HG03039 (cell line): ENCODE results near the gene MYH7.
"Not testable (repeated sequence)": the region's sequence is repeated elsewhere in the genome, so short reads cannot be mapped to it uniquely, and the experiment has no call there.

Experiments
- ATAC-seq: cut with Tn5 transposase; IDR thresholded peaks from one replicate; pipeline ENCODE4 v1.9.1; 2021; ENCODE audit warnings: mild to moderate bottlenecking, moderate library complexity; ENCODE audit not compliant: unreplicated experiment

Gene MYH7

DNA sequence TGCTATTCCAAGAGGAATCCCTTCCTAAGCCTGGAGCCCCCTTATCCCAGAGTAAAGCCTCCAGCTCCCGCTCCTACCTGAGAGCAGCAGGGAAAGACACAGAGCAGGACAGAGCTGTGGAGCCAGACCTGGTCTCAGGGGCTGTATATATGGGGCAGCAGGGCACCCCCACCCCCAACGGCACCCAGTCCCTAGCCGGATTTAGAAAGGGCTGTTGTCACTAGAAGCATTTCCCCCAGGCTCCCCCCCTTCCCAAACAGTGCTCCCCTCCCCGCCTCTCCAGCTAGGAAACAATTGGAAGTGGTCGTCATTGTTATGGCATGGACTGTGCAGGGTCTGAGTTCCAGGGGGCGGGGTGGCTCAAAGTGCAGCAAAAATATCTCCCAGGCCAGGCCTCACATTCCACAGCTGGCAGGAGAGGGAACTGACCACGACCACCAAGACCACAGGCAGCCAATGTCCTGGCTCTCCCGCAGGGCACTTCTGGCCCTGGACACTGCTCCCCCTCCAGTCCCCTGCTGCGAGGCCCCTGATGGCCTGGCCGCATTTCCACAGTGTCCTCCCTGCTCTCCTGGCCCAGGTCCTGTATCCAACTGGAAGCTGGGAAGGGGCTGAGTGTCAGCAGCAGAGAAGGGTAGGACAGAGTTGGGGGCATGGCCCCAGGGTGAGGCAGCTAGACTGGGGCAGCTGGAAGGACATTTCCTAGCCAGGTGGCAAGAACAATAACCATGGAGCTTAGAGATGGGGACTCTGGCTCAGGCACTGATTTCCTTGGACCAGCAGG lies at the start of gene MYH7:
MYH7 (minus strand) TSS at position 118 of the 784 bp plus-strand sequence. CDS start 1,928 bp downstream, outside the sequence.
- no peak for ATAC-seq

DNA sequence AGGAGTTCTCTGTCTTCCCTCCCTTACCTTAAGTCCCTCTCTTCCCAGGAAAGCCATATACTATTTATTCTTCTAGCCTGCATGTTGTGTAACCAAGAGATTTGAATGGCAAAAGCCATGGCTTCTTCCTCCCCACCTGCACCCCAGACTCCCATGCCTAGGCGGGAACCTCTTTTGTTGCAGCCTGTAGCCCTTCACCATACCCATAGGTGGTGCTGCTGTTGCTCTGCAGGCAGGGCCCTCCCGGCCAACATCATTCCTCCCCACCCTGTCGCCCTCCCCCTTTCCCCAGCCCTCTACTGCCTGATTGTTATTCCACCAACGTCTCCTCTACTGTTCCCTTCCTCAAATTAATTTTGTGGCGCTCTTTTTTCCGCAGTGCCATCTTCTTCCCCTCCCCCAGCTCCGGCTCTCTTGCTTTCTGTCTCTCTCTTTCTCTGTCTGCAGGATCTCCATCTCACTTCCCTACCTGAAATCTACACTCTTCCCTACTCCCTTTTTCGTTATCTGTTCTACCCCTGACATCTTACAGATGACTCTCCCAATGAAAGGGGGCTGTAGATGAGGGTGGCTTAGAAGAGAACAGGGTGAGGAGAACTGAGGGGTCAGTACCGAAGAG lies 47.9 kb upstream of the MYH7 start:
- ATAC-seq: no peak

DNA sequence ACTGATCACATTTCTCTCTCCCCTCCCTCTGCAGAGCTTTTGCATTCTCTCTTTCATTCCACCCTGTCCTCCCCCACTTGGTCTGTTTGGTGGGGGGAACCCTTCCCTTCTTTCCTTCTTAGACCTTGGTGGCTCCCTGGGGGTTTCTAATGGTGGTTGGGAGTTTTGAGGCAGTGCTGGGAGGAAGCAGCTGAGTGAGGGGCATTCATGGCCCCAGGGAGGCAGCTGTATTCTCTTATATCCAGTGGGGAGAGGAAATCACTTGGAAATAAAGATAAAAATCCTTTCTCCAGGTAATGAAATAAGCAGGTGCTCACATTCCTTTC lies 47.3 kb upstream of the MYH7 start:
- ATAC-seq: no peak

DNA sequence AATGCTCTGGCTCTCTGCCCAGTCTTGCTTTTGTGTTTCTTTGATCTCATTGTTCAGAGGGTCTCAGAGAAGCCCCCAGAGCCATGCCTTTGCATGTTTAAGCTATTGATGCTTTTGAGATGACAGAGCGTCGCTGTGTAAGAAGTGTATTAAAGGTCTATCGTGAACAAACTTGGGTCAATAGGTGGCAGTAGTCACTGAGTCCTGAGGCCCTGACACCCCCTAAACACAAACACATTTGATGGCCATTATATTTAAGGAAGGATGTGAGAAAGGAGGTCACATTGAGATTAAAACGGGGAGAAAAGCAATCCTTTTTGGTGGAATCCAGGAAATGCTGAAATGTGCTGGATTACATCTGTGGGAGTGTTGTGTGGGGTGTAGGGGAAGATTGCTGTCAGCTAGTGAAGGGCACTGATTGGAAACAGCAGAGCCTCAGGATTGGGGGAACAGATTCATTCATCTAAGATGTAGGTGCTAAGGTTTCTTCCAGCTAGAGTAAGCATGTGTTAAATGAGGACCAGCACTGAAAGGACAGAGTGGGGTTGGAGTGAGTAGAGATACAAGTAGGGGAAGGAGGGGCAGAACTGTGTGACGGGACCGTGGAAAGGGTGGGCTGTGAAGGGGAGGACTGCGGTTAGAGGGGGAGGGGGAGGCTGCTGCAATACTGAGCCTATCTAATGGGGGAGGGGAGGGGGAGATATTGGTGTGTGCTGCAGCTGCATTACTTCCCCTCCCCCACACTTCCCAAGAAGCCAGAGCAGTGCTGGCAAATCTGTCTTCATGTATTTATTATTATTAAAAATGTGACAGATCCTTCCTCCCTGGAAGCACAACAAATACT lies 46.7 kb upstream of the MYH7 start:
- no peak for ATAC-seq

DNA sequence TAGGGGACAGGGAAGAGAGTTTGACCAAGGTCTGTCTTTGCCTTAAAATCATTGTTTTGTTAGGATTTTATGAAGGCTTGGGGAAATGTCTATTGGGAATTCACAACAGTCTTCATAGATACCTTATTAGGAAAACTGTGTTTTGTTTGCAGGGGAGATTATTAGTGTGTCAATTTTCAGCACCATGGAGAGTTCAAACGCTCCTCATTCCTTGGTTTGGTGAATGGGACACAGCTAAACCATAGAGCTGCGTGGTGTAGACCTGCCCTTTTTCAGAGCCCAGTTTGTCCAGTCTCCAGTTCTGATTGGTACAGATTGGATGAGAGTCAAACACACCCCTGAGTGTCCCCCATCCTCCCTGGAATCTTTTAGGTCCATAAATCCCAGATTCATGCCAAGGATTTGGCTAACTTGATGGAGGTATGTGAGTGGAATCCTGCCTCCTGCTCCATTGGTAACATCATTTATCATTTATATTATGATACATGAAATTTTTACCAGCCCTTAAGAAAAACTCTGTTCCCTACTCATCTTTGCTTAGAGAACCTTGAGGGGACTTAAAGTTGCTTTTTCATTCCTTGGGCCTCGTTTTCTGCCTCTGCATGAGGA lies 46.0 kb upstream of the MYH7 start:
- ATAC-seq: no peak

DNA sequence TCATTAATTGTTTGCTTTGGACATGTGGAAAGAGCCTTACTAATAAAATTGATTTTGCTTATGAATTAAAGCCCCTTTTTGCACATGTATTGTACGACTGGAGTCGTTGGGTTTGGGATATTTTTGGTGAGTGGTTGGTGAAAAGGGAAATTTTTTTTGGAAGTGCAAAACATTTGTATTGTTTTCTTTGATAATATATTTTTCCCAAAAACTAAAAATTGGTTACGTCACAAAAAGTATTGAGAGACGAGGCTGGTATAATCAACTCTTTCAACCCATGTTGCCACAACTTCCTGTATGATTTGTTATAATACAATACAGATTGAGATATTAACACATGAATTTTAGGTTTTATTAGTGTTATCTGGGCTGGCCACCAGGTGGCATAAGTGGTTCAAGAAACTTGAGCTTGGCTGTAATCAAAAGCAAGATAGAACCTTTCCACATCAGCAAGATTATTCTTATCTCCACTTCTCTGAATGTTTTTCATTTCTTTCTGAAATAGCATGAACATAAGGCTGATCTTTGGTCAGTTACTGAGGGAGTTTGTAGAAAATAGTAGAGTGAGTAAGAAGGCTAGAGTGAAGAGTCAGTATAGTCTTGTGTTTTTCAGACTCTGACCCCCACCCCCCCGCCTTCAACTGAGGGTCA lies 42.8 kb upstream of the MYH7 start:
- no peak for ATAC-seq

DNA sequence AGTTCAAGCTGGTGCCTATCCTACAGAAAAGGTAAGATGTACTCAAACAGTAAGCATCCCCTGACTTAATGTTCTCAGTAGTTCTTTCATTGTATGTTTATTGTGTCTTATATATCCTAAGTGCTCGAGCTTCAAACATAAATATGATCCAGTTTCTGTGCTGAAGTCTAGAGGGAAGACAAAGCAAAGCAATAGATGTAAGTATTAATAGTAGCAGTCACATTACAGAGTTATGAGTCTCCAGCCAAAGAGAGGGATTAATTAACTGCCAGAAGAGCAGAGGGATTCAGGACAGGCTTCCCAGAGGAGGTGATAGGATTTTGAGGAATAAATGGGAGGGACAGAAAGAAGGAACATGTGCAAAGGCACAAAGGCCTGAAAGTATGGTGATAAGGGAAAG lies 35.5 kb upstream of the MYH7 start:
- no peak for ATAC-seq

DNA sequence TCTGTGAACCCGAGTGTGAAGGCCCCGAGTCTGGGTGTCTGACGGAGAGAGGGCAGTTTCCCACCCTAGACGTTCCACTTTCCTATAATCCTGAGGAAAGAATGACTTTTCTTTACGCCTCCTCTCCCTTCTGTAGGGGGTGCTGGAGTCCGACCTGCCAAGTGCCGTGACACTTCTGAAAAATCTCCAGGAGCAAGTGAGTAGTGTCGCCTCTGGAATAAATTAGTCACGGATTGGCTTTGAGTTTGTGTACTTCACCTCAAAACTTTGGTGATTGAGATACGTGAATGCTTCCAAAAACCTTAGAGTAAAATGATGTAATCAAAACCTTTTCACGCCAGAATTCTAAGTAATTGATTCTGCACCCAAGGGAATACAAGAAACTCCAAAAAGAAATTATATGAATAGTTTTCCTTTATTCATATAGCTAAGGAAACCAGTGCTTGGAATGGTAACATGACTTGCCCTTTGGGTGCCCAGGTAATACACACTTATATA lies 34.5 kb upstream of the MYH7 start:
- no peak for ATAC-seq

DNA sequence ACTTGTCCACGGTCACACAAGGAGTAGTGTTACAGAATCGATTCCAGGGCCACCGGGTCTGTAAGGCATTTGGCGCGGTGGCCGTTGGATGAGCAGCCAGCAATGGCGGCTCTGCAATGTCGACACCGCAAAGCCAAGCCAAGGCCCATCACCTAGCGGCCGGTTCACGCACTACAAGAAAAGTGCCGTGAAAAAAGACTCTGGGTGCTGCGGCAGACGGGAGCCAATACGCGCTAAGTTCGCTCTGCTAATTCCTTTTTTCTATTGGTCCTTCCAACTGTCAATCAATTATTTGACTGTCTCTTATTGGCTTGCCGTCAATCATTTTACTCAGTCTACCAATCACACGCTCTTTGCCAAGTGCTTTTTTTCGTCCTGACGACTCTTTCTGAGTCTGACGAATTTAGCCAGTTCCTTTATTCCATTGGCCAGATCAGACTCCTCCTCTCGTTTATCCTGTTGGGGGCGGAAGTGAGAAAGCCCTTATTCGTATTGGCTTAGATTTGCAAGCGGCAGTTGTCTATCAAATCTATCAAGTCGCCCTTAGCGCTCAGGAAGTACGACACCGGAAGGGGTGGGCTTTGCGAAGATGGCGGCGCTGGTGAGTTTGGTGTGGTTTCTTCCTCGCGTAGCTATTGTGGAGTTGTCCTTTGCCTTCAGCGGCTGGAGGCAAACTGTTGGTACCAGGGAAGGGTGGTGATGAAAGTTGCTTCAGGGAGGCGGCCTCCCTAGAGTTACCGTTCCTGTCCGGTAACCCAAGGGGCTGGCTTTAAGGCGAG lies 33.9 kb upstream of the MYH7 start, which contains the start of gene NGDN:
NGDN (plus strand) TSS at position 577 of the 779 bp plus-strand sequence; CDS start at position 590, 13 bp downstream.
- ATAC-seq: peak; percentile 95

DNA sequence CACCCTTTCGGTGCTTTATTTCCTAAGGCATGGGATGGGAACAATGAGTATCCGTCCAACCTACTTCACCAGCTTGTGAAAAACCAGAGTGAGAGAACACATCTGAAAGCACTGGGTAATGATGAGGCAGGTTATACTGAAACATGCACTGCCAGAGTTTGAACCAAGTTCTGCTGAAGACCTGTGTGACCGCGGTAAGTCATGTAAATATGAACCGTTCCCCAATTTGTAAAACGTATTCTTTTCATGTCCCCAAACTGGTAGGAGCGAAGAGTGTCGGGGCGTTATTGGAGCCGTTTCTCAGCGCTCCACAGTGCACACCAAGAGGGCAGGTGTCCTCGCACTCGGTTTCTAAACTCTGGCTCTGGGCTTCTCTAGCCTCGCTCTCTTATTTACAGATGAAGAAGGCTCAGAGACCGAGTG lies 33.3 kb upstream of the MYH7 start:
- ATAC-seq: no peak

DNA sequence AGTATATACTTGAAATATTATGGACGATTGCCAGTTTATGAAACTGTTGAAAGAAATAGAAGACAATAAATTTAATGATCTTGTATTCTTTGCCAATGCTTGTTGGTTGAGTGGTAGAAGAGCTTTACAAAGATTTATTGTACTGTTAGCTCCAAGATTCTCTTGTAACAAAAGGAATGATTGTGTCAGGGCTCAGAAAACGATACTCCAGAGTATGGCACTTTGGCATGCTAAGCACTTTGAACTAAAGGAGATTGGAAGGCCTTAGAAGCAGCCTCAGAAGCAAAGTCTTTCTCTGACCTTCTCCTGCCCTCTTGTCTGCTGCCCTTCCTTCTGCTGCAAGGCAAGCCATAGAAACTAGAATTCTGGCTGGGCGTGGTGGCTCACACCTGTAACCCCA lies 29.8 kb upstream of the MYH7 start:
- no peak for ATAC-seq

DNA sequence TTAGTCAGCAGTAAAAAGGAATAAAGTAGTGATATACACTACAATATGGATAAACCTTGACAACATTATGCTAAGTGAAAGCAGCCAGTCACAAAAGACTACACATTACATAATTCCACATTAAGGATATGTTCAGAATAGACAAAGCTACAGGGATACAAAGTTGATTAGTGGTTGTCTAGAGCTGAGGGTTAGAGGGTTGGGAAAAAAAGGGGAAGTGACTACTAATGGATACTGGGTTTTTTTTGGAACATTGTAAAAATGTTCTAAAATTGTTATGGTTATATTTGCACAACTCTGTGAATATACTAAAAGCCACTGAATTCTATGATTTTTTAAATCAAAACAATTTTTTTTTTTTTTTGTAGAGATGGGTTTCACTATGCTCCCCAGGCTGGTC lies 29.2 kb upstream of the MYH7 start:
- ATAC-seq: no peak

DNA sequence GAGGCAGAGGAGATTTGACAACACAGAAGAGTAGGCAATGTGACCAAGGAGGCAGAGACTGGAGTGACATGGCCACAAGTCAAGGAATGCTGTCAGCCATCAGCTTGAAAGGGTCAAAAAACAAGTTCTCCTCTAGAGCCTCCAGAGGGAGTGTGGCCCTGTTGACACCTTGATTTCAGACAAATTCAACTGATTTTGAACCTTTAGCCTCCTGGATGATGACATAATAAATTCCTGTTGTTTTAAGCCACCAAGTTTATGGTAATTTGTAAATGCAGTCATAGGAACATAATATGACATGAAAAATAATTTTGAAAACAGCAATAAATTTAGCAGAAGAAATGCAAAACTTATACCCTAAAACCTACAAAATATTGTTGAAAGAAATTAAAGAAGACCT lies 25.5 kb upstream of the MYH7 start:
- no peak for ATAC-seq

DNA sequence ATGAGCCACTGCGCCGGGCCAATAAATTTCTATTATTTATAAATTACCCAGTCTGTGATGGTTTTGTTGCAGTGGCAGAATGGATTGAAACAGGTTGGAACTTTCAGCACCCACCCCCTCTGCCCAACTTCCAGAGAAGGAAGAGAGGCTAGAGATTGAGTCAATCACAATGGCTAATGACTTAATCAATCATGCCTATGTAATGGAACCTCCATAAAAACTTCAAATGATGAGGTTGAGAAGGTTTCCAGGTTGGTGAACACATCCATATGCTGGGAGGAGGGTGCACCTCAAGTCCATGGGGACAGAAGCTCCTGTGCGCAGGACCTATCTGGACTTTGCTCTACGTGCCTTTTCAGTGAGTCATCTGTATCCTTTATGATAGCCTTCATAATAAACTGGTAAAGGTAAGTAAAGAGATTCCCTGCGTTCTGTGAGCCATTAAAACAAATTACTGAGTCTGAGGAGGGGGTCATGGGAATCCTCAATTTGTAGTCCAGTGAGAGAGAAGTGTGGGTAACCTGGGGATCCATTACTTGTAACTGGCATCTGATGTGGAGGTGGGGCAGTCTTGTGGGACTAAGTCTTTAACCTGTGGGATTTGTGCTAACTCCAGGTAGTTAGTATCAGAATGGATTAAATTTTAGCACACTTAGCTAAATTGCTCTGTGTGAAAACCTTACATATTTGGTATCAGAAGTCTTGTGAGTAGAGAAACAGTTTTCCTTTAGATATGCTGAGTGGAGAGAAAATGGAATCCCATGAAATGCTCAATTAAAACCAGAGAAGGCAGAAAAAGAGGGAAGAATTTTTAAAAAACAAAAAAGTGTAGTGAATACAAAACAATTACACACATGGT lies 22.4 kb upstream of the MYH7 start:
- ATAC-seq: no peak

DNA sequence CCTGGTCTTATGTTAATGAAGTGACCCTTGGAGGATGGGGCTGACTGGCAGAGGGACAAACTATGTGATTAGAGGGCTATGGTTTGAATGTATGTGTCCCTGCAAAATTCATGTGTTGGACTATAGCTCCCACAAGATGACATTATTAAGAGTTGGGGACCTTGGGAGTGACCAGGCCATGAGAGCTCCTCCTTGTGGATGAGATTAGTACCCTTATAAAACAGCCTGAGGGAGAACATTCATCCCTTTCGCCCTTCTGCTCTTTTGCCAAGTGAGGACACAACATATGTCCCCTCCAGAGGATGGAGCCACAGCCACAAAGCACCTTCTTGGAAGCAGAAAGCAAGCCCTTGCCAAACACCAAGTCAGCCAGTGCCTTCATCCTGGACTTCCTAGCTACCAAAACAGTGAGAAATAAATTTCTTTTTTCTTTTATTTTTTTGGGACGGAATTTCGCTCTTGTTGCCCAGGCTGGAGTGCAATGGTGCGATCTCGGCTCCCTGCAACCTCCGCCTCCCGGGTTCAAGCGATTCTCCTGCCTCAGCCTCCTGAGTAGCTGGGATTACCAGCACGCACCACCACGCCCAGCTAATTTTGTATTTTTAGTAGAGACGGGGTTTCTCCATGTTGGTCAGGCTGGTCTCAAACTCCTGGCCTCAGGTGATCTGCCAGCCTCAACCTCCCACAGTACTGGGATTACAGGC lies 21.6 kb upstream of the MYH7 start:
- not testable (repeated sequence) for ATAC-seq

DNA sequence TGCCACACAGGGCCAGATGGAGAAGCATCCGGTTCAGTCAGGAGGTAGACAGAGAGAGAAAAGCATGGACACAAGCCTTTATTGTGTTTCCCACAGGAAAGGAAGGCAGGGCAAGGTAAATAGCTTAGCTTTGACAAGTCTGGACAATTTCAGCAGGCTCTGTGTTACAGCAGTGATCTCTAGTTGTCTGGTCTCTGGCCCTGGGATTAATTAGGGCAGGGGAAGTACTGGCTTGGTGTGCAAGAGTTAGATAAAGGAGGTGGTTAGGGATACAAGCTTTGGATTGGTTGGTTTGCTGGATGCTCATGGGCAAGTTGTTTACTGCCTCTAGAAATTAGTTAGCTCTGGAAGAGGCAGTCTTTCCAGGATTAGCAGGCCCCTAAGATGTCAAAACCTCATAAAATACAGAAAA lies 19.0 kb upstream of the MYH7 start:
- ATAC-seq: no peak

DNA sequence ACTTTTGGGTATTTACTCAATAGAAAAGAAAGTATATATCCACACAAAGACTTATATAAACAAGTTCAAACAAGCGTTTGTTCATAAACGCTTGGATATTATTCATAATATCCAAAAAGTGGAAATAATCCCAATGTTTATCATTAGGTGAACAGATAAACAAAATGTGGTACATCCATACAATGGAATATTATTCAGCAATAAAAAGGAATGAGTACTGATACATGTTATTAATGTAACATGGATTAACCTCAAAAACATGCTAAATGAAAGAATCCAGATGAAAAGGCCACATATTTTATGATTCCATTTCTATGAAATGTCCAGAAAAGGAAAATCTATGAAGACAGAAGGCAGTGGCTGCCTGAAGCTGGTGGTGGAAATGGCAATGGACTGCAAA lies 16.8 kb upstream of the MYH7 start:
- ATAC-seq: no peak

DNA sequence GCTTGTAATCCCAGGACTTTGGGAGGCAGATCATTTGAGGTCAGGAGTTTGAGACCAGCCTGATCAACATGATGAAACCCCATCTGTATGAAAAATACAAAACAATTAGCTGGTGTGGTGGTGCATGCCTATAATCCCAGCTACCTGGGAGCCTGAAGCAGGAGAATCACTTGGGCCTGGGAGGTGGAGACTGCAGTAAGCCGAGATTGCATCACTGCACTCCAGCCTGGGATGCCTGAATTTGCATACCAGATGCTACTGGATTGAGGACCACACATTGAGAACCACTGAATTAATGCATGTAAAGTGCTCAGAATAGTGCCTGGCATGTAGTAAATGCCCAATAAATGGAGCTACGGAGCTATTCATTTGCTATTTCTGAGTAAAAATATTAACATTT lies 14.9 kb upstream of the MYH7 start:
- no peak for ATAC-seq
